GM12801 (cell line): ENCODE results near the gene LIPF.

ENCODE experiments used
- CTCF ChIP-seq: IDR thresholded peaks from one replicate; pipeline ENCODE4 v1.5.1; 2011; ENCODE audit warnings: control low read depth; ENCODE audit not compliant: insufficient read length; ENCODE audit errors: extremely low read depth

Gene LIPF

GRCh38 chr10:88640186-88640585, 24.1 kb upstream of the LIPF start:
- TF ChIP-seq CTCF, result no peak

GRCh38 chr10:88642209-88642608, 22.0 kb upstream of the LIPF start:
- TF ChIP-seq CTCF, result no peak

GRCh38 chr10:88642963-88643362, 21.3 kb upstream of the LIPF start:
- no peak for TF ChIP-seq CTCF

- TF ChIP-seq CTCF, result no peak
Measured at GRCh38 chr10:88647061-88647615, 17.1 kb upstream of the LIPF start.

GRCh38 chr10:88651101-88651551, 13.1 kb upstream of the LIPF start:
- no peak for TF ChIP-seq CTCF

GRCh38 chr10:88652616-88653015, 11.6 kb upstream of the LIPF start:
- TF ChIP-seq CTCF, result no peak

- TF ChIP-seq CTCF, result no peak
Measured at GRCh38 chr10:88657901-88658300, 6.3 kb upstream of the LIPF start.
